Stimulated activated naive CD4-positive, alpha-beta T cell treated with Interleukin-2 at 50 U/mL for 16 hours (primary cell): ENCODE measurements around the gene MLXIP.
A peak's percentile ranks its signal among the peaks of the same experiment; 100 is the strongest.

Experiments
- DNase-seq: peaks from one replicate; lab custom pipeline; 2025; lab: John Stamatoyannopoulos, UW

The MLXIP gene

DNA sequence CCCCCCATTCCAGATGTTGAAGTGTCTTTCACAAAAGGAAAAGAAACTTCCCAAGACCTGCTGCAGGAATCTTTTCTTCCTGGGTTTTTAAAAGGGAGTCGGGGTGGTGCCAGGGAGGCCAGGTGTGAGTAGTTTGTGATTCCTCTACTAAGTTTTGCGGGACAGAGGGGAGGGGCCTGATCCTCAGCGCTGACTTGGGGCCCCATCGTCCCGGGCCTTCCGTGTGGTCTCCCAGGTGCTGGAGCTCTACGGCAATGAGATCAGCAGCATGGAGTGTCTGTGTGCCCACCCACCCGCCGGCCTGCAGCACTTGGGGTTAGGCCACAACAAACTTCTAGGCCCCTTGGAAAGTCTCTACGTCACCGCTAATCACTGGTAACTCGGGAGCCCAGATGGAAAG, 108.9 kb downstream of the MLXIP start:
- DNase-seq, result no peak

DNA sequence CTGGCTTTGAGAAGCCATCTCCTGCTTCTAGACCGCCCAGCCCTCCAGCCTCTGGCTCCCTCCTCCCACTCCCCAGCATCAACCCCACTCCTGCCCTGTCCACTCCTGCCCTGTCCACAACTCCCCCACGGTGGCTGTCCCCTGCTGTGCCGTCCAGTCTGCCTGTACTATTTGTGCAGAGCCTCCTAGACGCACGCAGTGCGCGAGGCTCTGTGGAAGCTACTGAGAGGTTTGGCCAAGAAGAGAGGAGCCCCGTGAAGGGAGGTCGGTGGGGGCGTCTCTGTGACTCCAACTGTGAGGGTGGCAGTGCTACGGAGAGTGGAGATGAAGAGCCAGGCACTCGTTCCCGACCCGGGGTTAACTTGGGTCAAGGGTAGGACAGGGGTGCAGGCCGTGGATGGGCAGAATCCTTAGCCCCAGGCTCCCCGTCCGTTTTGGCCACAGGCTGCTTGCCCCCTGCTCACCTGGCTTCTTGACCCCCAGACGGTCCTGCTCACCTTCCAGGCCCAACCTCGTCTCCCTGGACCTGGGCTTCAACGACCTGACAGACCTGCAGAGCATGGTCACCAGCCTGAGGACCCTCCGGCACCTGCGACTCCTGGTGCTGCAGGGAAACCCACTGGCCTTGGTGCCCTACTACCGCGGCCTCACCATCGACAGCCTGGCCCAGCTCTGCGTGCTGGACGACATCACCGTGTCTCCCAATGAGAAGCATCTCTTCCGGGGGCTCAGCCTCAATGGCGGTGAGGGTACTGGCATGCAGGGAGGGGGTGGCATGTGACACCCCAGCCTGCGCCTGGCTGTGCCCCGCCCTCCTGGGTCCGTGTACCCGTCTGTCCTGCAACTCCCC, 111.3 kb downstream of the MLXIP start:
- no peak for DNase-seq

DNA sequence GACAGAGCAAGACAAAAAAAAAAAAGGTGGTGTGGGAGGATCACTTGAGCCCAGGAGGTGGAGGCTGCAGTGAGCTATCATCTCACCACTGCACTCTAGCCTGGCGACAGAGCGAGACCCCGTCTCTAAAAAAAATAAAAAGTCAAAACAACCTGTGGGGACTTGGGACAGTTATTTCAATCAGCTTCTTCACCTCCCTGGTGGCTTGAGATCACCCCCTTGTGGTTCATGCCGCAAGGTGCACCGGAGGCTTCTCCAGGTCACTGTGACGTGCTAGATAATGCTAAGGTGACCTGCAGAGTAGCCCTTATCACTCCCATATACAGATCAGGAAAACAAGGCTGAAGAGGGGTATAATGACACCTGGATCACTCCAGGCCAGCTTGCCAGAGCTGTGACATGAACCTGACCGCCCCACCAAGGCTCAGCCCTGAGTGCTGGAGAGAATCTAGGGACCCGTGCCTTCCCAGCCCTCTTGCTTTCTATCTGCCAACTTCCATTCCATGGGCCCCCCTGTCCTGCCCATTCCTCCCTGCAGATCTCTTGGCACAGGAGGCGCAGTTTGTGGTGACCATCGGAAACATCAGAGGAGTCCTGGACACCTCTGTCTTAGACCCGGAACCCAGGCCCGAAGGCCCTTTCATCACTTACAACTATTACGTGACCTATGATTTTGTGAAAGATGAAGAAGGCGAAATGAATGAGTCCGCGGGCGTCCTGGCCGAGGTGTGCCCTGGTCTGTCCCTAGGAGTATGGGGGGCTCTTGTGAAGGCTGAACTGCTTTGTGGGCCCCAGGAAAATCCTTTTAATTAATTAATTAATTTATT, 112.5 kb downstream of the MLXIP start:
- peak; percentile 56 for DNase-seq

DNA sequence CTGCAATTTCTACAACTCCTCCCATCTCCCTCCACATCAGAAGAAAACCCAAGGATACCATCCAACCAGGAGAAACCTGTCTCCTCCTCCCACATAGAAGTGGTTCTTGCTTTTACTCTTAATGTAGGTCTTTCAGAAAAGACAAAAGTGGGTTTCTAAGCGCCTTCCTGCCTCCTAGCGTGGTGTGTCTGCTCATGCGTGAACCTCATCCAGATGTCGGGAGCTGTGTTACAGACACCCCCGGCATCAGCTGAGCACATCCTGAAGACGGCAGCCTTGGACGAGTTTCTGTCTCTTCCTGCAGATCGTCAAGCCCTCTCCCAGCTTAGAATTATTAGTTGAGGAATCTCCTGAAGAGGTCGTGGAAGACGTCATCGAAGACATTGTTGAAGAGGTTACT, 113.9 kb downstream of the MLXIP start:
- DNase-seq, result no peak

DNA sequence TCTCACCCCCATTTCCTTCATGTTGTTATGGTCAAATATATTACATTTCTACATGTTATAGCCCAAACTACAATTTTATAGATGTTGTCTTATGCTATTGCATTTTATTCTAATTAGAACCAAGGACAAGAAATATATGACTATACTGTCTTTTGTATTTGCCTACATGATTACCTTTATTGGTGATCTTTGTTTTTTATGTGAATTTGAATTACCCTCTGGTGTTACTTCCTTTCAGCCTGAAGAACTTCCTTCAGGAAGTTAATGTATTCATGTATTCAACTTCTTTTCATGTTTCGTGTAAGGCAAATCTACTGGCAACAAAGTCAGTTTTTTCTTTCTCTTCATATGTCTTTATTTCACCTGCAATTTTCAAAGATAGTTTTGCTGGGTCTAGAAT, 116.2 kb downstream of the MLXIP start:
- no peak for DNase-seq

DNA sequence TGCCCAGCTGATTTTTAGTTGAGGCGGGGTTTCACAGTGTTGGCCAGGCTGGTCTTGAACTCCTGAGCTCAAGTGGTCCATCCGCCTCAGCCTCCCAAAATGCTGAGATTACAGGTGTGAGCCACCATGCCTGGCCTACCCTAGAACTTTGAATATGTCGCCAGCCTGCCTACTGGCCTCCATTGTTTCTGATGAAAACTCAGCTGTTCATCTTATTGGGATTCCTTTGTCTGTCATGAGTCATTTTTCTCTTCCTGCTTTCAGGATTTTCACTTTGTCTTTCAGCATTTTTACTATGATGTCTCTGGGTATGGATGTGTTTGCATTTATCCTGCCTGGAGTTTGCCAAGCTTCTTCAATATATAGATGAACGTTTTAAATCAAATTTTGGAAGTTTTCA, 116.8 kb downstream of the MLXIP start:
- no peak for DNase-seq
